SK-N-SH treated with all-trans-retinoic acid at 6 μM for 48 hours (cell line): Measurements from ENCODE around the gene VMP1.

ENCODE experiments used
- ATAC-seq: fragments of 200-7000 bp; cut with Tn5 transposase; 3 replicates; pipeline ENCODE4 v1.9.1; 2020; ENCODE audit warnings: mild to moderate bottlenecking, moderate library complexity
- ARNTL ChIP-seq: fragments of 450-650 bp; formaldehyde crosslinking; IDR thresholded peaks from 2 replicates; pipeline ENCODE4 v1.5.0; 2020; ENCODE audit warnings: low read depth, mild to moderate bottlenecking, moderate library complexity, borderline replicate concordance
- BACH2 ChIP-seq: fragments of 250-450 bp; sonication (Bioruptor Pico); IDR thresholded peaks from 2 replicates; pipeline ENCODE4 v1.9.0; 2021; ENCODE audit warnings: mild to moderate bottlenecking, borderline replicate concordance
- CSDC2 ChIP-seq: fragments of 250-450 bp; sonication (Bioruptor Pico); IDR thresholded peaks from 2 replicates; pipeline ENCODE4 v1.5.0; 2020; ENCODE audit warnings: mild to moderate bottlenecking, moderate library complexity
- ESRRG ChIP-seq: fragments of 250-450 bp; sonication (Bioruptor Pico); IDR thresholded peaks from 2 replicates; pipeline ENCODE4 v1.6.1; 2021; ENCODE audit warnings: mild to moderate bottlenecking
- ISL1 ChIP-seq: fragments of 250-450 bp; sonication (Bioruptor Pico); IDR thresholded peaks from 2 replicates; pipeline ENCODE4 v2.1.2; 2022; ENCODE audit warnings: mild to moderate bottlenecking, moderate library complexity
- OSR1 ChIP-seq: fragments of 250-450 bp; sonication (Bioruptor Pico); IDR thresholded peaks from 2 replicates; pipeline ENCODE4 v1.8.0; 2022; ENCODE audit warnings: moderate library complexity, mild to moderate bottlenecking, inconsistent platforms
- PPARA ChIP-seq: fragments of 250-450 bp; sonication (Bioruptor Pico); IDR thresholded peaks from 2 replicates; pipeline ENCODE4 v1.5.0; 2020; ENCODE audit warnings: mild to moderate bottlenecking, borderline replicate concordance
- RARB ChIP-seq: fragments of 250-450 bp; sonication (Bioruptor Pico); IDR thresholded peaks from 2 replicates; pipeline ENCODE4 v1.8.0; 2021; ENCODE audit warnings: mild to moderate bottlenecking, moderate library complexity
- SNAI2 ChIP-seq: fragments of 250-450 bp; sonication (Bioruptor Pico); IDR thresholded peaks from 2 replicates; pipeline ENCODE4 v1.5.0; 2020; ENCODE audit warnings: mild to moderate bottlenecking, moderate library complexity
- TCF4 ChIP-seq: fragments of 250-450 bp; sonication (Bioruptor Pico); IDR thresholded peaks from 2 replicates; pipeline ENCODE4 v1.8.0; 2021; ENCODE audit warnings: mild to moderate bottlenecking, moderate library complexity, borderline replicate concordance
- TOX ChIP-seq: fragments of 250-450 bp; sonication (Bioruptor Pico); IDR thresholded peaks from 2 replicates; pipeline ENCODE4 v1.8.0; 2021; ENCODE audit warnings: mild to moderate bottlenecking, moderate library complexity, borderline replicate concordance
- ZC3H10 ChIP-seq: fragments of 250-450 bp; sonication (Bioruptor Pico); IDR thresholded peaks from 2 replicates; pipeline ENCODE4 v1.5.1; 2021; ENCODE audit warnings: mild to moderate bottlenecking, moderate library complexity
- ZFP3 ChIP-seq: fragments of 250-450 bp; sonication (Bioruptor Pico); IDR thresholded peaks from 2 replicates; pipeline ENCODE4 v1.5.0; 2020; ENCODE audit warnings: mild to moderate bottlenecking, moderate library complexity
- ZFP30 ChIP-seq: fragments of 450-650 bp; formaldehyde crosslinking; IDR thresholded peaks from 2 replicates; pipeline ENCODE4 v1.5.0; 2022; ENCODE audit warnings: mild to moderate bottlenecking, moderate library complexity
- TF ChIP-seq, protein P1 (sequence below): fragments of 250-450 bp; sonication (Bioruptor Pico); IDR thresholded peaks from 2 replicates; pipeline ENCODE4 v1.5.1; 2020; ENCODE audit warnings: low read depth, mild to moderate bottlenecking, moderate library complexity
- TF ChIP-seq, protein P2 (sequence below): fragments of 250-450 bp; sonication (Bioruptor Pico); IDR thresholded peaks from 2 replicates; pipeline ENCODE4 v1.8.0; 2020; ENCODE audit warnings: mild to moderate bottlenecking, moderate library complexity, borderline replicate concordance
- TF ChIP-seq, protein P3 (sequence below): fragments of 250-450 bp; sonication (Bioruptor Pico); IDR thresholded peaks from 2 replicates; pipeline ENCODE4 v1.5.0; 2020; ENCODE audit warnings: mild to moderate bottlenecking, moderate library complexity
- TF ChIP-seq, protein P4 (sequence below): fragments of 250-450 bp; sonication (Bioruptor Pico); IDR thresholded peaks from 2 replicates; pipeline ENCODE4 v1.5.1; 2021; ENCODE audit warnings: mild to moderate bottlenecking, moderate library complexity
- TF ChIP-seq, protein P5 (sequence below): fragments of 250-450 bp; sonication (Bioruptor Pico); IDR thresholded peaks from 2 replicates; pipeline ENCODE4 v1.8.0; 2021; ENCODE audit warnings: low read depth, mild to moderate bottlenecking, moderate library complexity, borderline replicate concordance

Gene VMP1

DNA sequence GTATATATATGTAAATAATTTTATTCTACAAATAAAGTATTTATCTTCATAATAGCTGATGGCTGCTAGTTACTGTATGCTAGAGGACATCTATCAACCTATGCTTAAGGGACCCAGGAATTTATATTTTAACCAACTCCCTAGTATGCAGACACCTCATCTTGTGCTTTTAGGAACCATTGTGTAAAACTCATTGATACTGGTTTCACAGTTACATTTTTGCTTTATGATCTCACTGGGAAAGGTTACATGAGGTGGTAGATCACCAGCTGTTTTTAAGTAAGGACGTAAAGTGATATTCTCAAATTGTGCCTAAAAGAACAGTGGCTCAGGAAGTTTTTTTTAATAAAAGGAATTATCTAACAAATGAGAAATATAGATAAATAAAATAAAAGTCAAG lies 56.4 kb downstream of the VMP1 start:
- TF ChIP-seq PPARA (CRISPR knock-in tag) (no peak), ZFP30 (CRISPR knock-in tag) (no peak), TCF4 (no peak), TOX (CRISPR knock-in tag) (no peak), BACH2 (no peak), CSDC2 (CRISPR knock-in tag) (no peak), ISL1 (no peak), ESRRG (CRISPR knock-in tag) (no peak), OSR1 (CRISPR knock-in tag) (no peak), ARNTL (CRISPR knock-in tag) (no peak), ZFP3 (CRISPR knock-in tag) (no peak)
- TF ChIP-seq, protein P1, sequence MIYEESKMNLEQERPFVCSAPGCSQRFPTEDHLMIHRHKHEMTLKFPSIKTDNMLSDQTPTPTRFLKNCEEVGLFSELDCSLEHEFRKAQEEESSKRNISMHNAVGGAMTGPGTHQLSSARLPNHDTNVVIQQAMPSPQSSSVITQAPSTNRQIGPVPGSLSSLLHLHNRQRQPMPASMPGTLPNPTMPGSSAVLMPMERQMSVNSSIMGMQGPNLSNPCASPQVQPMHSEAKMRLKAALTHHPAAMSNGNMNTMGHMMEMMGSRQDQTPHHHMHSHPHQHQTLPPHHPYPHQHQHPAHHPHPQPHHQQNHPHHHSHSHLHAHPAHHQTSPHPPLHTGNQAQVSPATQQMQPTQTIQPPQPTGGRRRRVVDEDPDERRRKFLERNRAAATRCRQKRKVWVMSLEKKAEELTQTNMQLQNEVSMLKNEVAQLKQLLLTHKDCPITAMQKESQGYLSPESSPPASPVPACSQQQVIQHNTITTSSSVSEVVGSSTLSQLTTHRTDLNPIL (CRISPR knock-in tag): no peak
- TF ChIP-seq, protein P2, sequence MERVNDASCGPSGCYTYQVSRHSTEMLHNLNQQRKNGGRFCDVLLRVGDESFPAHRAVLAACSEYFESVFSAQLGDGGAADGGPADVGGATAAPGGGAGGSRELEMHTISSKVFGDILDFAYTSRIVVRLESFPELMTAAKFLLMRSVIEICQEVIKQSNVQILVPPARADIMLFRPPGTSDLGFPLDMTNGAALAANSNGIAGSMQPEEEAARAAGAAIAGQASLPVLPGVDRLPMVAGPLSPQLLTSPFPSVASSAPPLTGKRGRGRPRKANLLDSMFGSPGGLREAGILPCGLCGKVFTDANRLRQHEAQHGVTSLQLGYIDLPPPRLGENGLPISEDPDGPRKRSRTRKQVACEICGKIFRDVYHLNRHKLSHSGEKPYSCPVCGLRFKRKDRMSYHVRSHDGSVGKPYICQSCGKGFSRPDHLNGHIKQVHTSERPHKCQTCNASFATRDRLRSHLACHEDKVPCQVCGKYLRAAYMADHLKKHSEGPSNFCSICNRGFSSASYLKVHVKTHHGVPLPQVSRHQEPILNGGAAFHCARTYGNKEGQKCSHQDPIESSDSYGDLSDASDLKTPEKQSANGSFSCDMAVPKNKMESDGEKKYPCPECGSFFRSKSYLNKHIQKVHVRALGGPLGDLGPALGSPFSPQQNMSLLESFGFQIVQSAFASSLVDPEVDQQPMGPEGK: no peak
- TF ChIP-seq, protein P3, sequence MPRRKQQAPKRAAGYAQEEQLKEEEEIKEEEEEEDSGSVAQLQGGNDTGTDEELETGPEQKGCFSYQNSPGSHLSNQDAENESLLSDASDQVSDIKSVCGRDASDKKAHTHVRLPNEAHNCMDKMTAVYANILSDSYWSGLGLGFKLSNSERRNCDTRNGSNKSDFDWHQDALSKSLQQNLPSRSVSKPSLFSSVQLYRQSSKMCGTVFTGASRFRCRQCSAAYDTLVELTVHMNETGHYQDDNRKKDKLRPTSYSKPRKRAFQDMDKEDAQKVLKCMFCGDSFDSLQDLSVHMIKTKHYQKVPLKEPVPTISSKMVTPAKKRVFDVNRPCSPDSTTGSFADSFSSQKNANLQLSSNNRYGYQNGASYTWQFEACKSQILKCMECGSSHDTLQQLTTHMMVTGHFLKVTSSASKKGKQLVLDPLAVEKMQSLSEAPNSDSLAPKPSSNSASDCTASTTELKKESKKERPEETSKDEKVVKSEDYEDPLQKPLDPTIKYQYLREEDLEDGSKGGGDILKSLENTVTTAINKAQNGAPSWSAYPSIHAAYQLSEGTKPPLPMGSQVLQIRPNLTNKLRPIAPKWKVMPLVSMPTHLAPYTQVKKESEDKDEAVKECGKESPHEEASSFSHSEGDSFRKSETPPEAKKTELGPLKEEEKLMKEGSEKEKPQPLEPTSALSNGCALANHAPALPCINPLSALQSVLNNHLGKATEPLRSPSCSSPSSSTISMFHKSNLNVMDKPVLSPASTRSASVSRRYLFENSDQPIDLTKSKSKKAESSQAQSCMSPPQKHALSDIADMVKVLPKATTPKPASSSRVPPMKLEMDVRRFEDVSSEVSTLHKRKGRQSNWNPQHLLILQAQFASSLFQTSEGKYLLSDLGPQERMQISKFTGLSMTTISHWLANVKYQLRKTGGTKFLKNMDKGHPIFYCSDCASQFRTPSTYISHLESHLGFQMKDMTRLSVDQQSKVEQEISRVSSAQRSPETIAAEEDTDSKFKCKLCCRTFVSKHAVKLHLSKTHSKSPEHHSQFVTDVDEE (CRISPR knock-in tag): no peak
- ATAC-seq: peak; percentile 49

DNA sequence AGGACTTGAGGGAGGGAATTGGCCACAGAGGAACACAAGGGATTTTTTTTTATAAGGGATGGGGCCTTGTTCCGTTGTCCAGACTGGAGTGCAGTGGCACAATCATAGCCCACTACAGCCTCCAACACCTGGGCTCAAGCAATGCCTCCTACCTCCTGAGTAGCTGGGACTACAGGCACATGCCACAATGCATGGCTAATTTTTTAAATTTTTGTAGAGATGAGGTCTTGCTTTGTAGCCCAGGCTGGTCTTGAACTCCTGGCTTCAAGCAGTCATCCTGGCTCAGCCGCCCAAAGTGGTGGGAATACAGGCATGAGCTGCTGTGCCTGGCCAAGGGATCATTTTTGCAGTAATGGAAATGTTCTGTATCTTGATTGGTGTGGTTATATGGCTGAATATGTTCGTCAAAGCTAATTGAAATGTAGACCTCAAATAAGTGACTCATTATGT lies 56.9 kb downstream of the VMP1 start:
- ATAC-seq: peak; percentile 15
- TF ChIP-seq RARB (CRISPR knock-in tag) (no peak), ZC3H10 (CRISPR knock-in tag) (peak; percentile 73), SNAI2 (CRISPR knock-in tag) (no peak), BACH2 (no peak), ZFP30 (CRISPR knock-in tag) (no peak), TOX (CRISPR knock-in tag) (no peak; the same call in 1 of the 2 replicates), OSR1 (CRISPR knock-in tag) (peak; percentile 84; the same call in 1 of the 2 replicates), CSDC2 (CRISPR knock-in tag) (no peak)
- TF ChIP-seq, protein P1 (CRISPR knock-in tag): no peak
- TF ChIP-seq, protein P3 (CRISPR knock-in tag): no peak
- TF ChIP-seq, protein P4, sequence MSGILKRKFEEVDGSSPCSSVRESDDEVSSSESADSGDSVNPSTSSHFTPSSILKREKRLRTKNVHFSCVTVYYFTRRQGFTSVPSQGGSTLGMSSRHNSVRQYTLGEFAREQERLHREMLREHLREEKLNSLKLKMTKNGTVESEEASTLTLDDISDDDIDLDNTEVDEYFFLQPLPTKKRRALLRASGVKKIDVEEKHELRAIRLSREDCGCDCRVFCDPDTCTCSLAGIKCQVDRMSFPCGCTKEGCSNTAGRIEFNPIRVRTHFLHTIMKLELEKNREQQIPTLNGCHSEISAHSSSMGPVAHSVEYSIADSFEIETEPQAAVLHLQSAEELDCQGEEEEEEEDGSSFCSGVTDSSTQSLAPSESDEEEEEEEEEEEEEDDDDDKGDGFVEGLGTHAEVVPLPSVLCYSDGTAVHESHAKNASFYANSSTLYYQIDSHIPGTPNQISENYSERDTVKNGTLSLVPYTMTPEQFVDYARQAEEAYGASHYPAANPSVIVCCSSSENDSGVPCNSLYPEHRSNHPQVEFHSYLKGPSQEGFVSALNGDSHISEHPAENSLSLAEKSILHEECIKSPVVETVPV (CRISPR knock-in tag): no peak
- TF ChIP-seq, protein P2: no peak
- TF ChIP-seq, protein P5, sequence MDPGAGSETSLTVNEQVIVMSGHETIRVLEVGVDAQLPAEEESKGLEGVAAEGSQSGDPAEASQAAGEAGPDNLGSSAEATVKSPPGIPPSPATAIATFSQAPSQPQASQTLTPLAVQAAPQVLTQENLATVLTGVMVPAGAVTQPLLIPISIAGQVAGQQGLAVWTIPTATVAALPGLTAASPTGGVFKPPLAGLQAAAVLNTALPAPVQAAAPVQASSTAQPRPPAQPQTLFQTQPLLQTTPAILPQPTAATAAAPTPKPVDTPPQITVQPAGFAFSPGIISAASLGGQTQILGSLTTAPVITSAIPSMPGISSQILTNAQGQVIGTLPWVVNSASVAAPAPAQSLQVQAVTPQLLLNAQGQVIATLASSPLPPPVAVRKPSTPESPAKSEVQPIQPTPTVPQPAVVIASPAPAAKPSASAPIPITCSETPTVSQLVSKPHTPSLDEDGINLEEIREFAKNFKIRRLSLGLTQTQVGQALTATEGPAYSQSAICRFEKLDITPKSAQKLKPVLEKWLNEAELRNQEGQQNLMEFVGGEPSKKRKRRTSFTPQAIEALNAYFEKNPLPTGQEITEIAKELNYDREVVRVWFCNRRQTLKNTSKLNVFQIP (CRISPR knock-in tag): no peak
